CD4-positive, alpha-beta memory T cell (primary cell): ENCODE data around the gene KLRF1. TPM values are rescaled to one million over a fixed set of nuclear protein-coding genes. Genes with fewer than 3 reads are reported as not detected.

Source experiments
- CTCF ChIA-PET: fragments of 350-600 bp; sonication (Branson Sonifier 250); formaldehyde crosslinking; loops from one replicate; lab custom pipeline; 2021; ENCODE audit warnings: inconsistent platforms; ENCODE audit not compliant: partially characterized antibody; lab: Charles Lee
- POLR2A ChIA-PET: fragments of 350-600 bp; sonication (Branson Sonifier 250); formaldehyde crosslinking; loops from one replicate; lab custom pipeline; 2021; ENCODE audit not compliant: partially characterized antibody; lab: Charles Lee
- DNase-seq, 5 donors: peaks; one replicate each; pipeline versions ENCODE4 v3.0.0 to v3.0.0-alpha.2; 2020 to 2022; ENCODE audit warnings: mixed read lengths in 1 of 5
- H3K27ac ChIP-seq: one replicate; pipeline ENCODE4 v1.7.0; 2013; ENCODE audit warnings: low read depth, low read length
- H3K27me3 ChIP-seq: 2 replicates; pipeline ENCODE4 v1.7.0; 2013; ENCODE audit warnings: mild to moderate bottlenecking, low read length, moderate library complexity; ENCODE audit not compliant: insufficient read depth
- H3K36me3 ChIP-seq: 2 replicates; pipeline ENCODE4 v1.7.0; 2013; ENCODE audit warnings: mild to moderate bottlenecking, low read length, moderate library complexity; ENCODE audit not compliant: insufficient read depth
- H3K4me1 ChIP-seq: 2 replicates; pipeline ENCODE4 v1.7.0; 2013; ENCODE audit warnings: mild to moderate bottlenecking, low read length, moderate library complexity; ENCODE audit not compliant: insufficient read depth
- H3K4me3 ChIP-seq, 2 donors: one replicate each; pipeline ENCODE4 v1.7.0; 2013; ENCODE audit warnings: low read length in 2 of 2, mild to moderate bottlenecking in 1 of 2
- H3K9me3 ChIP-seq, 2 donors: one replicate each; pipeline ENCODE4 v1.7.0; 2013; ENCODE audit warnings: low read length in 2 of 2, control low read depth in 1 of 2; ENCODE audit not compliant: control insufficient read depth in 1 of 2
- H3K27ac Mint-ChIP-seq, 7 donors: one replicate each; pipeline ENCODE4 v1.8.0; 2020 to 2021; ENCODE audit warnings: mixed read lengths in 7 of 7, mild to moderate bottlenecking in 6 of 7, inconsistent platforms in 3 of 7, moderate library complexity in 3 of 7
- H3K27me3 Mint-ChIP-seq, 2 donors: one replicate each; pipeline ENCODE4 v1.8.0; 2020 to 2021; ENCODE audit warnings: mixed read lengths in 2 of 2
- H3K36me3 Mint-ChIP-seq, 2 donors: one replicate each; pipeline ENCODE4 v1.8.0; 2020 to 2021; ENCODE audit warnings: mixed read lengths in 2 of 2, inconsistent platforms in 1 of 2, mild to moderate bottlenecking in 1 of 2
- H3K4me1 Mint-ChIP-seq, 4 donors: one replicate each; pipeline ENCODE4 v1.8.0; 2020 to 2021; ENCODE audit warnings: mixed read lengths in 4 of 4, mild to moderate bottlenecking in 1 of 4
- H3K4me3 Mint-ChIP-seq, 8 donors: one replicate each; pipeline ENCODE4 v1.8.0; 2020 to 2021; ENCODE audit warnings: mixed read lengths in 8 of 8, mild to moderate bottlenecking in 7 of 8, moderate library complexity in 6 of 8, inconsistent platforms in 3 of 8
- H3K9me3 Mint-ChIP-seq, 8 donors: one replicate each; pipeline ENCODE4 v1.8.0; 2020 to 2021; ENCODE audit warnings: mixed read lengths in 8 of 8, mild to moderate bottlenecking in 5 of 8, inconsistent platforms in 3 of 8, moderate library complexity in 1 of 8
- intact Hi-C: fragments of 100-400 bp; cut with micrococcal nuclease; formaldehyde crosslinking; loops from one replicate; pipeline ENCODE4 v1.15.1; 2023
- polyA plus RNA-seq, 2 donors: library from polyadenylated mRNA; unstranded; fragments of 300-500 nt; fragmentation: Illumina TruSeq; gene quantifications; one replicate each; pipeline ENCODE4 v1.2.3, GENCODE V29; 2021
- total RNA-seq, 2 experiments: library from RNA; stranded (reverse); gene quantifications; one replicate each; pipeline ENCODE4 v1.2.3, GENCODE V29; 2021

Gene KLRF1
- total and polyA plus RNA-seq, 4 experiments from 2014 or later = 0.28 to 1.1 (median 0.40) TPM

DNA sequence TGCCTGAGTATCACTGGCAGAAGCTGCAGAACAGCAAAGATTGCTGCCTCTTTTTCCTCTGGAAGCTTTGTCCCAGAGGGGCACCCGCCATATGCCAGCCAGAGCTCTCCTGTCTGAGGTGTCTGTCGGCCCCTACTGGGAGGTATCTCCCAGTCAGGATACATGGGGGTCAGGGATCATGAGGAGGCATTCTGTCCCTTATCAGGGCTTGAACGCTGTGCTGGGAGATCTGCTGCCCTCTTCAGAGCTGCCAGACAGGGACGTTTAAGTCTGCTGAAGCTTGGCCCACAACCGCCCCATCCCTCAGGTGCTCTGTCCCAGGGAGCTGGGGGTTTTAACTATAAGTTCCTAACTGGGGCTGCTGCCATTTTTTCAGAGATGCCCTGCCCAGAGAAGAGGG lies 21.6 kb downstream of the KLRF1 start:
- intact Hi-C loops = no loop called here
- Histone ChIP-seq H3K36me3 (peaks cover 11% of the 10 kb centered on the region), H3K4me3 (no peak overlapping the region), H3K4me1 (no peaks in the 10 kb centered on the region), H3K27ac (no peak overlapping the region), H3K9me3 (peaks cover 0 to 4% of the 10 kb centered on the region in 2 donors), H3K27me3 (no peaks in the 10 kb centered on the region)
- CTCF ChIA-PET = interaction anchor here (0.8 to 1.0 kb wide), 3 partner anchors 9 to 106 kb away, joined by 3 read pairs; no protein-coding TSS in a partner anchor
- POLR2A ChIA-PET = interaction anchor here (1.3 to 2.3 kb wide), 2 partner anchors 19 to 20 kb away, joined by 4 to 6 read pairs; partner anchors contain the start of gene CLEC2B
- Mint-ChIP-seq H3K27ac (no peak overlapping the region), H3K4me3 (no peak overlapping the region), H3K27me3 (peaks cover 0 to 3% of the 10 kb centered on the region in 2 donors), H3K36me3 (peaks cover 47 to 48% of the 10 kb centered on the region in 2 donors), H3K9me3 (peaks cover 7 to 57% (median 44%) of the 10 kb centered on the region in 8 donors), H3K4me1 (peaks cover 0 to 12% (median 1%) of the 10 kb centered on the region in 4 donors)
- DNase-seq = no peak

DNA sequence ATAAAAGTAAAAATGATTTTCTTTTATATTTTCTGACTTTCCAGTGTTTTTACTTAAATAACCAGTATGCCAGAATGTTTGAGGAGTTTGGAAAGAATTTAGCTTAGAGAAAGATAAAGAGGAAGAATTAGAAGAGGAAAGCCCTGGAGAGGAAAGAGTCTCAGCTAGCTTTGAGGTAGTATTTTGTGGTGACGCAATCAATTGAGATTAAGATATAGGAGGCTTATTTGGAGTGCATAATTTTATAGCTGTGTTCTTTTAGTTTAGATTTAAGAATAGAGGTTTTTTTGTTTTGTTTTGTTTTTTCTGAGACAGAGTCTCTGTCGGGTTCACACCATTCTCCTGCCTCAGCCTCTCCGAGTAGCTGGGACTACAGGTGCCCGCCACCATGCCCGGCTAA lies 23.8 kb downstream of the KLRF1 start:
- Mint-ChIP-seq H3K27ac (no peak overlapping the region), H3K4me3 (no peak overlapping the region), H3K36me3 (peaks cover 64 to 66% of the 10 kb centered on the region in 2 donors), H3K9me3 (peaks cover 4 to 46% (median 36%) of the 10 kb centered on the region in 8 donors), H3K27me3 (peaks cover 0 to 3% of the 10 kb centered on the region in 2 donors), H3K4me1 (peaks cover under 1 to 21% (median 6%) of the 10 kb centered on the region in 4 donors)
- Histone ChIP-seq H3K9me3 (peaks cover 0 to 4% of the 10 kb centered on the region in 2 donors), H3K36me3 (peaks cover 18% of the 10 kb centered on the region), H3K27me3 (no peaks in the 10 kb centered on the region), H3K4me1 (no peaks in the 10 kb centered on the region), H3K27ac (no peak overlapping the region), H3K4me3 (no peak overlapping the region)
- ChIA-PET POLR2A (interaction anchor here (0.6 to 3.3 kb wide), 2 partner anchors 18 to 37 kb away, joined by 3 to 10 read pairs; partner anchors contain the start of gene CLEC2B), CTCF (interaction anchor here (1.1 kb wide), 1 partner anchor 101 kb away, joined by 3 read pairs; no protein-coding TSS in a partner anchor)
- DNase-seq = no peak
- intact Hi-C loops = no loop called here

DNA sequence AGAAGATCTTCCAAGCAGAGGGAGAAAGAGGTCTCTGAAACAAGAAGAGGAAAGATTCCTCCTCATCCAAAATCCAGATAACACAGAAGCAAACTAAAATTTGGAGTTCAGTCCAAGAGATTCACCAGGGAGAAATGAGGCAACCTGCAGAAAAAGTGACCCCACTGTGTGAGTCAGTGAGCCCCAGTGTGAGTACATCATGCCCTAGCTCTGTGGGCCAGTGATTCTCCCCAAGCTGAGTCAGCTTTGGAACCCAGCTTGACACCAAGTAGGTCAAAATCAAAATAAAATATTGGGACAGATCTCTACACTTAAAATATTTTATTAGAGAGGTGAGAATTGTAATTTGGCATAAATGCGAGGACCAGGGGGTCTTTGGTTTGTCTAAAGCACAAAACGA lies 24.6 kb downstream of the KLRF1 start:
- H3K27ac ChIP-seq = no peak overlapping the region
- peaks cover 2% of the 10 kb centered on the region for H3K4me1 ChIP-seq
- ChIA-PET POLR2A (interaction anchor here (0.6 to 3.3 kb wide), 5 partner anchors 15 to 126 kb away, joined by 3 to 10 read pairs (median 4); partner anchors contain the start of gene CLEC2B), CTCF (interaction anchor here (1.1 kb wide), 1 partner anchor 10 kb away, joined by 3 read pairs; no protein-coding TSS in a partner anchor)
- no peak overlapping the region for H3K4me3 ChIP-seq
- peaks cover 0 to 1% of the 10 kb centered on the region in 2 donors for H3K27me3 Mint-ChIP-seq
- peaks cover 0 to 4% of the 10 kb centered on the region in 2 donors for H3K9me3 ChIP-seq
- H3K4me3 Mint-ChIP-seq = no peak overlapping the region
- H3K4me1 Mint-ChIP-seq = peaks cover 4 to 23% (median 7%) of the 10 kb centered on the region in 4 donors
- H3K27me3 ChIP-seq = no peaks in the 10 kb centered on the region
- intact Hi-C loops = loop anchor here (2.0 kb wide), 1 partner anchor 17 kb away; the partner anchor contains the start of gene CLEC2B
- H3K36me3 Mint-ChIP-seq = peaks cover 66 to 67% of the 10 kb centered on the region in 2 donors
- H3K36me3 ChIP-seq = peaks cover 22% of the 10 kb centered on the region
- DNase-seq = no peak
- H3K27ac Mint-ChIP-seq = peak overlapping the region in 1 of 7 donors; percentile 28
- peaks cover 0 to 38% (median 27%) of the 10 kb centered on the region in 8 donors for H3K9me3 Mint-ChIP-seq

DNA sequence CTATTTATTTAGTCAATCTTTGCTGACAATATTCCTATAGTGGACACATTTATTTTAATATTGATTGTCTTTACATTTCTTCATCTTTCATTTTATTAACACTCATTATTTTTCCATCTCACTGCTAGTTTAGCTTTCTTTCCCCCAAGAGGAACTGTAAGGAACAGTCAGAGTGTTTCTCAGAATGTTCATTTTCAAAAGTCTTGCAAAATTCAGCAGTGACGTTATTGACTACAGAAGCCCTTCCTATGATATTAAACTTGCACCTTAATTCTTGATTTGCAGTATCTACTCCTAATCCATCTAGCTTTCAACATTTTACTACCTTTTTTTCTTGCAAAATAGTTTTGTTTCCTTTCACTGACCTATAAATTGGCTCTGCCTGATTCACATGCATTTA lies 28.9 kb downstream of the KLRF1 start:
- Histone ChIP-seq H3K27me3 (no peaks in the 10 kb centered on the region), H3K4me3 (no peak overlapping the region), H3K4me1 (peaks cover 14% of the 10 kb centered on the region), H3K27ac (no peak overlapping the region), H3K9me3 (no peaks in the 10 kb centered on the region), H3K36me3 (peaks cover 22% of the 10 kb centered on the region)
- ChIA-PET POLR2A (interaction anchor here (1.6 kb wide), 1 partner anchor 15 kb away, joined by 4 read pairs; no protein-coding TSS in a partner anchor), CTCF (interaction anchor here (0.6 to 1.6 kb wide), 2 partner anchors 9 to 42 kb away, joined by 4 read pairs; no protein-coding TSS in a partner anchor)
- DNase-seq = no peak
- Mint-ChIP-seq H3K27me3 (peaks cover 0 to 1% of the 10 kb centered on the region in 2 donors), H3K4me1 (peaks cover 15 to 50% (median 30%) of the 10 kb centered on the region in 4 donors), H3K9me3 (peaks cover 0 to 2% (median 0%) of the 10 kb centered on the region in 8 donors), H3K36me3 (peaks cover 64 to 76% of the 10 kb centered on the region in 2 donors), H3K4me3 (no peak overlapping the region), H3K27ac (peak overlapping the region in 2 of 7 donors; percentile 24 to 36)
- intact Hi-C loops = no loop called here

DNA sequence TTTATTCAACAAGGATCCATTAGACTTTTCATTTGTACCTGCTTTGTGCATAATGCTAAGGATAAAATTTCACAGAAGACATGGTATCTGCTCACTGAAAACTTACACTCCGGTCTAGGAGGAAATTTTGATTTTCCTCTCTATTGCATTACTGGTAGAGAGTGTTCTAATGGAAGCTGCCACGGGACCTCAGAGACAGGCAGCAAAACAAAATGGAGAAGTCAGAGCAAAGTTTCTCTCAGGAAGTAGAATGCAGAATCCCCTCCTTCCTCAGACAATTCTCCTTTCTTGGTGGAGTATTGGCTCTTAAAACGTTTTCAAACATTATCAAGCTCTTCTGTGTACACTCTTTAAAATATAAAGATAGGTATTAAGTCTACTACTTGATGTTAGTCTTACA lies 29.6 kb downstream of the KLRF1 start:
- H3K4me1 ChIP-seq = peaks cover 17% of the 10 kb centered on the region
- H3K27ac Mint-ChIP-seq = no peak overlapping the region
- intact Hi-C loops = no loop called here
- H3K4me3 ChIP-seq = no peak overlapping the region
- CTCF ChIA-PET = interaction anchor here (0.6 to 1.6 kb wide), 2 partner anchors 8 to 43 kb away, joined by 4 read pairs; no protein-coding TSS in a partner anchor
- H3K4me3 Mint-ChIP-seq = no peak overlapping the region
- no peaks in the 10 kb centered on the region for H3K9me3 ChIP-seq
- peaks cover 16 to 50% (median 33%) of the 10 kb centered on the region in 4 donors for H3K4me1 Mint-ChIP-seq
- peaks cover 0 to 1% of the 10 kb centered on the region in 2 donors for H3K27me3 Mint-ChIP-seq
- no peak overlapping the region for H3K27ac ChIP-seq
- H3K36me3 Mint-ChIP-seq = peaks cover 60 to 72% of the 10 kb centered on the region in 2 donors
- peaks cover 0 to 2% (median 0%) of the 10 kb centered on the region in 8 donors for H3K9me3 Mint-ChIP-seq
- H3K27me3 ChIP-seq = no peaks in the 10 kb centered on the region
- no peak for DNase-seq
- POLR2A ChIA-PET = no interaction called here
- peaks cover 22% of the 10 kb centered on the region for H3K36me3 ChIP-seq

DNA sequence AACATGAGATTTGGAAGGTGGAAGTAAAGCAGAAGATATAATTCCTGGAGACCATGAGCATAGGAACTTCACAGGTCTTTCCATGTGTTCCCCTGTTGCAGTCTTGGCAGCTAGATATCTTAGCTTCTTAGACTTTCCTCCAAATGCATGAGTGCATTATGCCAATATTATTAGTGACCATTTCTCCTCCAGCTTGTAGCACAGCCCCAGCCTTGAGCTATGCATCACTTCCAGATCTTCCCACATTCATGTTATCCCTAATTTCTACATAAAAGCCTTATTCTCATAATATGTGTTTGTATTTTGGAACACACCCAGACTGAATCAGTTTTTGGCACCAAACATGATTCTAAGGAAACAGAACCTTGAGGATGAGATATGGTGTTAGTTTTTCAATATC lies 30.9 kb downstream of the KLRF1 start:
- Mint-ChIP-seq H3K4me1 (peaks cover 21 to 58% (median 40%) of the 10 kb centered on the region in 4 donors), H3K36me3 (peaks cover 57 to 70% of the 10 kb centered on the region in 2 donors), H3K27ac (peak overlapping the region in 2 of 7 donors; percentile 7 to 38), H3K4me3 (no peak overlapping the region), H3K9me3 (peaks cover 0 to 7% (median 2%) of the 10 kb centered on the region in 8 donors), H3K27me3 (peaks cover 0 to 1% of the 10 kb centered on the region in 2 donors)
- ChIA-PET POLR2A (interaction anchor here (1.0 kb wide), 1 partner anchor 9 kb away, joined by 3 read pairs; no protein-coding TSS in a partner anchor), CTCF (interaction anchor here (0.9 to 1.1 kb wide), 2 partner anchors 9 to 44 kb away, joined by 3 to 4 read pairs; no protein-coding TSS in a partner anchor)
- no peak overlapping the region for H3K27ac ChIP-seq
- H3K36me3 ChIP-seq = peaks cover 15% of the 10 kb centered on the region
- no peaks in the 10 kb centered on the region for H3K9me3 ChIP-seq
- intact Hi-C loops = no loop called here
- no peak for DNase-seq
- H3K4me3 ChIP-seq = no peak overlapping the region
- H3K27me3 ChIP-seq = no peaks in the 10 kb centered on the region
- peaks cover 25% of the 10 kb centered on the region for H3K4me1 ChIP-seq
